ENCODE measurements around the gene UCHL5.

GRCh38 chr1:192994141-192994540, 65.0 kb downstream of the UCHL5 start:
- no peak for TF ChIP-seq ZNF12 (CRISPR knock-in tag; IDR thresholded peaks at IDR 0.05)
- TF ChIP-seq GTF2F1 (IDR thresholded peaks at IDR 0.05; ENCODE audit: low read length): no peak
- TF ChIP-seq NFRKB (IDR thresholded peaks at IDR 0.05): no peak
- no peak for TF ChIP-seq ZFP91 (CRISPR knock-in tag; IDR thresholded peaks at IDR 0.05; ENCODE audit: borderline replicate concordance)
- no peak for TF ChIP-seq HNRNPUL1 (IDR thresholded peaks at IDR 0.05; ENCODE audit: low read depth, low read length)
- TF ChIP-seq ZNF781 (CRISPR knock-in tag; IDR thresholded peaks at IDR 0.05; ENCODE audit: borderline replicate concordance, not compliant biosample characterization): no peak
- no peak for TF ChIP-seq CTCF (CRISPR knock-in tag; IDR thresholded peaks at IDR 0.05)
- TF ChIP-seq ZNF552 (CRISPR knock-in tag; IDR thresholded peaks at IDR 0.05; ENCODE audit: borderline replicate concordance): no peak
- TF ChIP-seq STAG1 (CRISPR knock-in tag; IDR thresholded peaks at IDR 0.05): no peak
- no peak for TF ChIP-seq EZH2 (conservative IDR thresholded peaks at IDR 0.05; ENCODE audit: low read depth, low read length)
- no peak for TF ChIP-seq CEBPZ (IDR thresholded peaks at IDR 0.05; ENCODE audit: low read length)

Measured in HepG2 (cell line).